Mammary epithelial cell (primary cell): ENCODE data around the gene CPSF2.

Source experiments
- EZH2 ChIP-seq: IDR thresholded peaks from 2 replicates; pipeline ENCODE4 v1.6.1; 2012; ENCODE audit warnings: low read length, inconsistent platforms, borderline replicate concordance
- TF ChIP-seq, protein P1 (sequence below), 2 donors: IDR thresholded peaks in 1 of 2; conservative IDR thresholded peaks in 1 of 2; 2 replicates each; pipeline ENCODE4 v1.5.1; 2011 to 2012; ENCODE audit warnings: inconsistent platforms in 2 of 2, low read length in 2 of 2, mild to moderate bottlenecking in 2 of 2, control low read depth in 1 of 2, low read depth in 1 of 2; ENCODE audit not compliant: insufficient read depth in 1 of 2; ENCODE audit errors: extremely low read depth in 1 of 2

DNA sequence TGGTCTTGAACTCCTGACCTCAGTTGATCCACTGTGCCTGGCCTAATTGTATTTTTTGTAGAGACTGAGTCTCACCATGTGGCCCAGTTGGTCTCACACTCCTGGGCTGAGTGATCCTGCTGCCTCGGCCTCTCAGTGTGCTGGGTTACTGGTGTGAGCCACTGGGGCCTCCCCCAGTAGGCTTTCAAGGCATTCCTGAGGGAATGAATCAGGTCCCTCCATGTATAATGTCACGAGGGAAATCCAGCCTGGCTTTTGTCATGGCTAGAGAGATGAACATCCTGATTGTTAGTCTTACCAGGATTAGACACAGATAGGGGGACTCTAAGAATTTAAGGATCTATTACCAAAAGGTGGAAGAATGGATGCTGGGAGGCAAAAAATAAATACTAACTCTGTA, 51.9 kb downstream of the CPSF2 start:
- TF ChIP-seq, protein P1, sequence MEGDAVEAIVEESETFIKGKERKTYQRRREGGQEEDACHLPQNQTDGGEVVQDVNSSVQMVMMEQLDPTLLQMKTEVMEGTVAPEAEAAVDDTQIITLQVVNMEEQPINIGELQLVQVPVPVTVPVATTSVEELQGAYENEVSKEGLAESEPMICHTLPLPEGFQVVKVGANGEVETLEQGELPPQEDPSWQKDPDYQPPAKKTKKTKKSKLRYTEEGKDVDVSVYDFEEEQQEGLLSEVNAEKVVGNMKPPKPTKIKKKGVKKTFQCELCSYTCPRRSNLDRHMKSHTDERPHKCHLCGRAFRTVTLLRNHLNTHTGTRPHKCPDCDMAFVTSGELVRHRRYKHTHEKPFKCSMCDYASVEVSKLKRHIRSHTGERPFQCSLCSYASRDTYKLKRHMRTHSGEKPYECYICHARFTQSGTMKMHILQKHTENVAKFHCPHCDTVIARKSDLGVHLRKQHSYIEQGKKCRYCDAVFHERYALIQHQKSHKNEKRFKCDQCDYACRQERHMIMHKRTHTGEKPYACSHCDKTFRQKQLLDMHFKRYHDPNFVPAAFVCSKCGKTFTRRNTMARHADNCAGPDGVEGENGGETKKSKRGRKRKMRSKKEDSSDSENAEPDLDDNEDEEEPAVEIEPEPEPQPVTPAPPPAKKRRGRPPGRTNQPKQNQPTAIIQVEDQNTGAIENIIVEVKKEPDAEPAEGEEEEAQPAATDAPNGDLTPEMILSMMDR (conservative IDR thresholded peaks at IDR 0.05 in 1 of 2, IDR thresholded peaks at IDR 0.05 in 1 of 2; ENCODE audit: extremely low read depth in 1 of 2, insufficient read depth in 1 of 2, low read depth in 1 of 2, low read length in 2 of 2) = no peak
- TF ChIP-seq EZH2 = no peak
